Pancreas (tissue), 10 donors: ENCODE measurements around the gene RAD51B. TPM values are rescaled to one million over a fixed set of nuclear protein-coding genes. Genes with fewer than 3 reads are reported as not detected.

Source experiments
- ATAC-seq, 4 donors: fragments of 200-7000 bp; cut with Tn5 transposase; one replicate each; pipeline versions ENCODE4 v1.8.0 to v1.9.1; 2020; ENCODE audit warnings: mild to moderate bottlenecking in 4 of 4, moderate library complexity in 4 of 4
- DNase-seq, 6 donors: peaks; one replicate each; pipeline ENCODE4 v3.0.0-alpha.2; 2020
- FAIRE-seq: peaks from 2 replicates; lab custom pipeline; 2012; peaks lifted over from hg19 to GRCh38; lab: Jason Lieb, UNC
- H3K27ac ChIP-seq, 4 donors: fragments of 200-600 bp; sonication (generic); 1 replicate in 3 of 4; 2 replicates in 1 of 4; pipeline versions ENCODE4 v1.5.0 to v1.8.0; 2020
- H3K27me3 ChIP-seq, 4 donors: fragments of 200-600 bp; one replicate each; pipeline ENCODE4 v1.8.0; 2021
- H3K36me3 ChIP-seq, 3 donors: fragments of 200-600 bp; sonication (generic) in 1 of 3; one replicate each; pipeline versions ENCODE4 v1.5.0 to v1.8.0; 2020 to 2021
- H3K4me1 ChIP-seq, 3 donors: fragments of 200-600 bp; one replicate each; pipeline ENCODE4 v1.8.0; 2021
- H3K4me3 ChIP-seq, 4 donors: fragments of 200-600 bp; sonication (generic) in 2 of 4; one replicate each; pipeline versions ENCODE4 v1.5.0 to v1.8.0; 2020 to 2021
- H3K9me3 ChIP-seq, 4 donors: fragments of 200-600 bp; one replicate each; pipeline ENCODE4 v1.8.0; 2021
- CTCF ChIP-seq, 4 donors: fragments of 200-600 bp; sonication (generic) in 3 of 4; IDR thresholded peaks; one replicate each; pipeline versions ENCODE4 v1.5.0 to v1.8.0; 2021; ENCODE audit warnings: antibody characterized with exemption in 4 of 4
- WGBS, 2 donors: extraction: QIAGEN DNeasy Blood & Tissue Kit; methylation state at CpG; one replicate each; pipeline ENCODE4 v1.1.7; 2013; 5-methylcytosine and 5-hydroxymethylcytosine counted together
- intact Hi-C, 3 donors: fragments of 100-400 bp; cut with DNase I; formaldehyde crosslinking; loops; one replicate each; pipeline versions ENCODE4 v1.11.1 to v1.14.2; 2022
- polyA plus RNA-seq, 2 donors: library from polyadenylated mRNA; stranded (reverse); fragments of 200-250 nt; gene quantifications; one replicate each; pipeline ENCODE4 v1.2.3, GENCODE V29; 2013
- total RNA-seq, 6 donors: library from RNA; stranded (reverse); fragmentation: NEBNext Ultra II Directional in 4 of 6; extraction: Animal tissue kit (Norgen Biotek cat#: 25700) in 4 of 6; gene quantifications; one replicate each; pipeline versions ENCODE4 v1.2.1 to v1.2.4, GENCODE V29; 2021 to 2023
- donor health status: healthy with polysubstance abuse.
- donor health status: DM: no; HTN: no; CAD: no; lungs with moderate emphysema.
- donor health status: DM: no; HTN: no; CAD: no.
- donor health status: control.
- donor health status: control.
- donor health status: Bipolar disorder and iron deficiency.
- donor health status: DM: yes; HTN: yes; CAD: no.
- donor health status: DM: no; HTN: no; CAD: no.
- donor health status: DM: no; HTN: no; CAD: no.
- donor health status: DM: yes; HTN: yes; CAD: no.

Gene RAD51B
- total and polyA plus RNA-seq, 8 donors, result 1.1 to 17.3 (median 5.8) TPM

- FAIRE-seq (no peak), ATAC-seq (no peak), DNase-seq (no peak)
- H3K27ac ChIP-seq, result no peak overlapping the region
- intact Hi-C loops, result no loop called here
- no peaks in the 10 kb centered on the region for H3K4me1 ChIP-seq
- no peak for TF ChIP-seq CTCF (IDR thresholded peaks at IDR 0.05)
- H3K4me3 ChIP-seq, result no peak overlapping the region
- H3K36me3 ChIP-seq, result no peaks in the 10 kb centered on the region
- 95 to 97% methylated on average over 2 of the region's 2 CpGs for whole genome bisulfite sequencing, 2 donors
- no peaks in the 10 kb centered on the region for H3K27me3 ChIP-seq
- H3K9me3 ChIP-seq, result no peaks in the 10 kb centered on the region
Measured at GRCh38 chr14:68050177-68050576, 230.6 kb downstream of the RAD51B start.

GRCh38 chr14:68051146-68051545 lies 231.6 kb downstream of the RAD51B start:
- Histone ChIP-seq H3K27me3 (no peaks in the 10 kb centered on the region), H3K4me1 (no peaks in the 10 kb centered on the region), H3K4me3 (no peak overlapping the region), H3K9me3 (no peaks in the 10 kb centered on the region), H3K27ac (no peak overlapping the region), H3K36me3 (no peaks in the 10 kb centered on the region)
- 93 to 96% methylated on average over 1 of the region's 1 CpG for WGBS, 2 donors
- intact Hi-C loops, result no loop called here
- FAIRE-seq, result peak; percentile 71
- TF ChIP-seq CTCF (IDR thresholded peaks at IDR 0.05), result no peak
- ATAC-seq, result no peak
- DNase-seq, result no peak

- TF ChIP-seq CTCF (IDR thresholded peaks at IDR 0.05), result no peak
- 46 to 55% methylated on average over 1 of the region's 1 CpG for WGBS, 2 donors
- DNase-seq (no peak), FAIRE-seq (no peak), ATAC-seq (peak in 2 of 4 donors; percentile 53 to 56)
- Histone ChIP-seq H3K4me1 (no peaks in the 10 kb centered on the region), H3K27ac (peak overlapping the region in 1 of 4 donors; percentile 16), H3K4me3 (no peak overlapping the region), H3K27me3 (no peaks in the 10 kb centered on the region), H3K9me3 (no peaks in the 10 kb centered on the region), H3K36me3 (no peaks in the 10 kb centered on the region)
- intact Hi-C loops, result no loop called here
Measured at GRCh38 chr14:68060198-68060597, 240.6 kb downstream of the RAD51B start.

GRCh38 chr14:68062651-68063050 lies 243.1 kb downstream of the RAD51B start:
- Histone ChIP-seq H3K27ac (no peak overlapping the region), H3K27me3 (no peaks in the 10 kb centered on the region), H3K4me1 (no peaks in the 10 kb centered on the region), H3K36me3 (no peaks in the 10 kb centered on the region), H3K4me3 (no peak overlapping the region), H3K9me3 (no peaks in the 10 kb centered on the region)
- DNase-seq, result no peak
- peak in 3 of 4 donors; percentile 16 to 78 (median 58) for ATAC-seq
- no peak for FAIRE-seq
- TF ChIP-seq CTCF (IDR thresholded peaks at IDR 0.05), result no peak
- intact Hi-C loops, result no loop called here
- 41 to 52% methylated on average over 2 of the region's 2 CpGs for WGBS, 2 donors

GRCh38 chr14:68065322-68065721 lies 245.7 kb downstream of the RAD51B start:
- DNase-seq (no peak), ATAC-seq (no peak), FAIRE-seq (no peak)
- 95 to 96% methylated on average over 3 of the region's 3 CpGs for WGBS, 2 donors
- intact Hi-C loops, result no loop called here
- no peak overlapping the region for H3K4me3 ChIP-seq
- H3K36me3 ChIP-seq, result no peaks in the 10 kb centered on the region
- no peaks in the 10 kb centered on the region for H3K27me3 ChIP-seq
- no peaks in the 10 kb centered on the region for H3K9me3 ChIP-seq
- H3K27ac ChIP-seq, result no peak overlapping the region
- no peak for TF ChIP-seq CTCF (IDR thresholded peaks at IDR 0.05)
- no peaks in the 10 kb centered on the region for H3K4me1 ChIP-seq
